HG02852 (cell line): ENCODE results near the gene CXCR5.
A peak's percentile ranks its signal among the peaks of the same experiment; 100 is the strongest.

Source experiments
- ATAC-seq: cut with Tn5 transposase; IDR thresholded peaks from one replicate; pipeline ENCODE4 v1.9.1; 2021; ENCODE audit warnings: mild to moderate bottlenecking, moderate library complexity; ENCODE audit not compliant: unreplicated experiment

The CXCR5 gene

GRCh38 chr11:118873804-118874203 is 9.9 kb upstream of the CXCR5 start:
- ATAC-seq: no peak

GRCh38 chr11:118876286-118876685 is 7.4 kb upstream of the CXCR5 start:
- ATAC-seq: no peak

GRCh38 chr11:118877487-118878162 is 6.1 kb upstream of the CXCR5 start:
- no peak for ATAC-seq

GRCh38 chr11:118878163-118878563 is 5.5 kb upstream of the CXCR5 start:
- no peak for ATAC-seq

GRCh38 chr11:118881228-118881627 is 2.5 kb upstream of the CXCR5 start:
- no peak for ATAC-seq

- ATAC-seq: no peak
Observed at GRCh38 chr11:118882491-118882890, 1.2 kb upstream of the CXCR5 start.

GRCh38 chr11:118883004-118883367 is 706 bp upstream of the CXCR5 start:
- no peak for ATAC-seq

GRCh38 chr11:118884875-118885274 is 1.2 kb downstream of the CXCR5 start:
- ATAC-seq: no peak

- ATAC-seq: no peak
Observed at GRCh38 chr11:118885319-118885718, 1.6 kb downstream of the CXCR5 start.

- no peak for ATAC-seq
Observed at GRCh38 chr11:118885831-118886565, 2.3 kb downstream of the CXCR5 start.

- ATAC-seq: peak; percentile 50
Observed at GRCh38 chr11:118886681-118887111, 3.0 kb downstream of the CXCR5 start.

GRCh38 chr11:118887206-118887605 is 3.5 kb downstream of the CXCR5 start:
- no peak for ATAC-seq

- no peak for ATAC-seq
Observed at GRCh38 chr11:118888398-118888797, 4.7 kb downstream of the CXCR5 start.

GRCh38 chr11:118889797-118890196 is 6.1 kb downstream of the CXCR5 start:
- ATAC-seq: no peak

- ATAC-seq: no peak
Observed at GRCh38 chr11:118892514-118892913, 8.8 kb downstream of the CXCR5 start.

- ATAC-seq: no peak
Observed at GRCh38 chr11:118892964-118893363, 9.3 kb downstream of the CXCR5 start.

GRCh38 chr11:118893662-118894061 is 10.0 kb downstream of the CXCR5 start:
- ATAC-seq: no peak

- no peak for ATAC-seq
Observed at GRCh38 chr11:118894192-118894591, 10.5 kb downstream of the CXCR5 start.

GRCh38 chr11:118895093-118896039 is 11.7 kb downstream of the CXCR5 start:
- ATAC-seq: peak; percentile 80

- no peak for ATAC-seq
Observed at GRCh38 chr11:118896472-118896913, 12.8 kb downstream of the CXCR5 start.

- ATAC-seq: no peak
Observed at GRCh38 chr11:118896921-118897591, 13.4 kb downstream of the CXCR5 start.
